Ovary (tissue), 3 donors: ENCODE data around the gene RTTN.

Experiments used
- CTCF ChIP-seq, 3 donors: fragments of 450-650 bp in 2 of 3; fragments of 200-600 bp in 1 of 3; IDR thresholded peaks; one replicate each; pipeline versions ENCODE4 v1.5.1 to v1.8.0; 2016 to 2022; ENCODE audit warnings: antibody characterized with exemption in 3 of 3, mild to moderate bottlenecking in 1 of 3
- EP300 ChIP-seq: sonication (generic); formaldehyde crosslinking; IDR thresholded peaks from one replicate; pipeline ENCODE4 v1.6.1; 2017; ENCODE audit warnings: antibody characterized with exemption
- donor health status: DM: no; HTN: no; CAD: no.

GRCh38 chr18:70183441-70183840 lies 22.0 kb downstream of the RTTN start:
- TF ChIP-seq CTCF (IDR thresholded peaks at IDR 0.05) (no peak), EP300 (no peak)
